RKO (cell line): Measurements from ENCODE around the gene CYB561.

ENCODE experiments used
- DNase-seq: peaks from one replicate; pipeline ENCODE4 v3.0.0-alpha.2; 2016; ENCODE audit warnings: low spot score

CYB561 gene

GRCh38 chr17:63407741-63408330, 38.3 kb downstream of the CYB561 start:
- DNase-seq, result no peak

DNA sequence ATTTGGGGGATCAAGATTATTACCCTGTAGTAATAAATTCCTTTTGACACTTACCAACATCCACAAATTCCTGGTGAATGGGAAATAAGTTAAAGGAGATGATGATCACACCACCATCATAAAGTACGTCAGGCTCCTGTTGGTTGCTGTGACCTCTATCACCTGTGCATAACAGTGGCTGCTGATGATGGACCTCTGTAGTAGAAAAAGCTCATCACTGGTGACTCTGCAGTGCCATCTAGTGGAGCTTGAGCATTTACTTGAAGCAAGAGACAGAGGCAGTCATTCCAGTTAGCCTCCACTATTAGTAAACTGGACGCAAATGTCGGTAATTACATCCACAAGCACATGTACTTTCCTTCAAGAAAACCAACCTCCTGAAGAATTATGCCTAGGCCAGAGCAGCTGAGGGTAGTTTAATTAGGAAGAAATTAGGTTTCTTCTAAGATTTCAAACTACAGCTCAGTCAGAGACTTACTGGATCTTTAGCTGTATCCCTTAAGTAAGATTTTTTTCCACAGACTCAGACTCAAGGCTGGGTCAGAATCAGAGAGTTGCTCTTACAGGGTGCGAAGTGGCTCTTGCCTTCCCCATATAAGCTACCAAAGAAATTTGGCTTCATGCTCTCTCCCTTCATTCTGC, 39.3 kb downstream of the CYB561 start:
- DNase-seq, result peak; percentile 91

- DNase-seq, result peak; percentile 77
Observed at GRCh38 chr17:63405741-63406261, 40.3 kb downstream of the CYB561 start.

DNA sequence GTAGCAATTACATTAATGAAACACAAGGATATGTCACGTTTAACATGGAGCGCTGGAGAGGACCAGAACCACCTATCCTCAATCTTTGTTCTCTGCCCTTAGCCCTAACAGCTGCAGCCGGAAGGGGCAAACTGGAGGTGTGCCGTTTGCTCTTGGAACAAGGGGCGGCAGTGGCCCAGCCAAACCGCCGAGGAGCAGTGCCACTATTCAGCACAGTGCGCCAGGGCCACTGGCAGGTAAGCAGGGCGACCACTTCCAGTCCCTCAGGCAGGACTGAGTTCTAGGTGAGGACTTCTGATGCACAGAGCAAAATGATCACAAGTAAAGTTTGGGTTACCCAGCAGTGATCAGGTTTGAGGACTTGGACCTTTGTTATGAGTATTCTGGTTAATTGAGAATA, 41.1 kb downstream of the CYB561 start:
- DNase-seq, result no peak

GRCh38 chr17:63402431-63403212, 43.5 kb downstream of the CYB561 start:
- no peak for DNase-seq

- no peak for DNase-seq
Observed at GRCh38 chr17:63399856-63400255, 46.2 kb downstream of the CYB561 start.

DNA sequence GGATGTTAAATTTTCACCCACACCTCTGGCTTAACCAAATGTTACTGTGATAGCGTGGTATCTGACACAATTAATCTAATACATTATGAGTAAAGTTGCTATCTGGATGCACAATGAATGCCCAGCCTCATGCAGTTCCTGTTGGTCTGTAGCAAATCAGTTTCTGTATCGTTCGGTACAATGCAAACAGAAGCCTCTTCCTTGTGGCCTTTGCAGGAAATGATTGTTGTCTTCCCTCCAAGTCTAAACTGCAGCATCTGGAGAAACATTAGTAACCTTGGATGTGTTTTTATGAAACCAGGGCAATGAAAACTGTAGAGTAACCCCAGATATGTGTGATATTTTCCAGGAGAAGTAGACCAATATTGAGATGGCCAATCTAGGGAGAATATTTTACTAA, 46.8 kb downstream of the CYB561 start:
- DNase-seq, result no peak

DNA sequence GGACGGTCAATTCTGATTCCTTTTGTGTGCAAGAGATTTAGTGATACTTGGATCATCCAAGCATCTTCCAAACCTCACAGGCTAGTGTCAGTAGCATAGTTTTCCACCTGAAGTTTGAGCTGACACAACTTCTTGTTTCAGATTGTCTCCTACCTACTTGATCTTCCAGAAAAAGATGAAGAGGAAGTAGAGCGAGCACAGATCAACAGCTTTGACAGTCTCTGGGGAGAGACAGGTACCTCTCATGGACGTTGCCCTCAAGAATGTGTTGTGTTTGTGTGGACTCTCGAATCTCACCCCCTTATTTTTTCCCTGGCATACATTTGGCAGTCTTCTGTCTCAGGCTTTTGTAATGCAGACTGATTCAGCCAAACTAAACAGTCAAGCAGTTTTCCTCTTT, 47.4 kb downstream of the CYB561 start:
- no peak for DNase-seq

DNA sequence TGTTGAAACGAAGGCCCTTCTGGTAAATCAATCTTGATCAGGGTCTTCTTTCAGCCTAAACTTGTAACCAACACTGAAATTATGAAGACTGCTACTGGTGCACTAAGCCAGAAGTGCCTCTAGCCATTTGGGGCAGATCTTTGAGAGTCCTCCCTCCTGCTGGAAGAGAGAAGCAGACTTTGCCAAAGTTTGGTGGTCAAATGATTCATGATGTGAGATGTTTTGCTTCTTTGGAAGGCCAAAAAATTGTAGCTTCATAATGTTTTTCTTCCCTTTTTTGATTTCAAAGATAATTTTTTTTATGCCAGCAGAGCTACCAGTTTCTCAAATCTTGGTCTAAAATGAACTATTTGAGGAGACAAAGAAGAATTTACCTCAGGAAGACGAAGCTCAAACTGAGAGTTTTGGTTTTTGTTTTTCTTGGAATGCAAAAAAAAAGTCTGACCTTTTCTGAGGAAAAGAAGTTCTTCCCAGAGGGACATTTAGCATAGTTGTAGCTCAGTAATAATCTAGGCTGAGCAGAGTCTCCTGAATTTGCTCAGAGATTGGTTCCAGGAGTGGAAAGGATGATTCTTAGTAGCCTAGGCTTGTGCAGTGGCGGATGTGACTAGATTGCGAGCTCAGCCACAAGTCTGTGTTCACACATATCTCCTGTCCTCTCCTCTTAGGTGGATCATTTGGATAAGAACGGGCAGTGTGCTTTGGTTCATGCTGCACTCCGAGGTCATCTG, 50.9 kb downstream of the CYB561 start:
- DNase-seq, result no peak

GRCh38 chr17:63390090-63390489, 56.0 kb downstream of the CYB561 start:
- DNase-seq, result no peak

GRCh38 chr17:63387656-63388340, 58.3 kb downstream of the CYB561 start:
- DNase-seq, result no peak

DNA sequence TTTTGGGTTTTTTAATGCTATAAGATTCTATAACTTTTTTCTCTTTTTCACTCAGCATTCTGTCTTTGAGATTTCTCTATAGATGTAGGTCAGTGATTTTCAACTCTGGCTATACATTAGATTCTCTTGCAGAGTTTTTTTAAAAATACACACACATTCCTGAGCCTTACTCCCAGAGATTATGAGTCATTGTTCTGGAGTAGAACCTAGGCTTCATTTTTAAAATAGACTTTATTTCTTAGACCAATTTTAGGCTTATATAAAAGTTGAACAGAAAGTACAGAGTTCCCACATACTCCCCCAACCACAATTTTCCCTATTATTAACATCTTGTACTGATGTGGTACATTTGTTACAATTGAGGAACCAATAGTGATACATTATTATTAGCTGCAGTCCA, 63.3 kb downstream of the CYB561 start:
- DNase-seq, result no peak
